Heart left ventricle (tissue), 16 donors: ENCODE results near the gene LRP1. TPM values are rescaled to one million over a fixed set of nuclear protein-coding genes. Genes with fewer than 3 reads are reported as not detected.

Experiments used
- ATAC-seq, 4 donors: fragments of 200-7000 bp; cut with Tn5 transposase; one replicate each; pipeline ENCODE4 v1.9.1; 2020 to 2022; ENCODE audit warnings: moderate library complexity in 4 of 4, mild to moderate bottlenecking in 3 of 4, moderate number of reproducible peaks in 1 of 4
- DNase-seq, 5 donors: peaks; one replicate each; pipeline ENCODE4 v3.0.0-alpha.2; 2020
- H3K27ac ChIP-seq, 12 donors: fragments of 200-600 bp; sonication (generic) in 4 of 12; one replicate each; pipeline versions ENCODE4 v1.5.0 to v1.8.0; 2016 to 2022; ENCODE audit warnings: mild to moderate bottlenecking in 2 of 12
- H3K27me3 ChIP-seq, 9 donors: fragments of 200-600 bp; sonication (generic) in 2 of 9; one replicate each; pipeline versions ENCODE4 v1.5.1 to v1.8.0; 2016 to 2022; ENCODE audit warnings: mild to moderate bottlenecking in 3 of 9
- H3K36me3 ChIP-seq, 9 donors: fragments of 200-600 bp; sonication (generic) in 2 of 9; one replicate each; pipeline versions ENCODE4 v1.5.0 to v1.8.0; 2018 to 2022; ENCODE audit warnings: mild to moderate bottlenecking in 2 of 9
- H3K4me1 ChIP-seq, 12 donors: fragments of 200-600 bp; sonication (generic) in 4 of 12; one replicate each; pipeline versions ENCODE4 v1.5.0 to v1.8.0; 2016 to 2022; ENCODE audit warnings: mild to moderate bottlenecking in 3 of 12
- H3K4me3 ChIP-seq, 12 donors: fragments of 200-600 bp; sonication (generic) in 4 of 12; one replicate each; pipeline versions ENCODE4 v1.5.0 to v1.8.0; 2017 to 2022; ENCODE audit warnings: mild to moderate bottlenecking in 9 of 12, moderate library complexity in 4 of 12
- H3K9me3 ChIP-seq, 12 donors: fragments of 200-600 bp; sonication (generic) in 4 of 12; one replicate each; pipeline versions ENCODE4 v1.5.0 to v1.8.0; 2016 to 2022; ENCODE audit warnings: mild to moderate bottlenecking in 1 of 12
- CTCF ChIP-seq, 12 donors: fragments of 200-600 bp; sonication (generic) in 4 of 12; IDR thresholded peaks; one replicate each; pipeline versions ENCODE4 v1.5.0 to v1.8.0; 2018 to 2022; ENCODE audit warnings: antibody characterized with exemption in 12 of 12, mild to moderate bottlenecking in 5 of 12
- POLR2A ChIP-seq, 2 donors: fragments of 450-650 bp; IDR thresholded peaks; one replicate each; pipeline ENCODE4 v1.6.1; 2017; ENCODE audit warnings: antibody characterized with exemption in 2 of 2, mild to moderate bottlenecking in 2 of 2, moderate library complexity in 2 of 2
- WGBS, 4 donors: extraction: QIAGEN DNeasy Blood & Tissue Kit in 2 of 4; methylation state at CpG; one replicate each; pipeline versions ENCODE4 v1.1.5 to v1.1.7; 2013 to 2018; 5-methylcytosine and 5-hydroxymethylcytosine counted together
- intact Hi-C, 10 donors: fragments of 100-400 bp; cut with DNase I; formaldehyde crosslinking; loops; one replicate each; pipeline versions ENCODE4 v1.11.1 to v1.14.2; 2022
- polyA plus RNA-seq, 2 donors: library from polyadenylated mRNA; stranded (reverse); fragments of 200-250 nt; gene quantifications; one replicate each; pipeline ENCODE4 v1.2.3, GENCODE V29; 2013
- total RNA-seq, 9 donors: library from RNA; depleted of rRNA in 2 of 9; stranded (reverse); fragments of >200 nt in 2 of 9; fragmentation: NEBNext Ultra II Directional in 3 of 9; extraction: Animal tissue kit (Norgen Biotek cat#: 25700) in 3 of 9; gene quantifications; one replicate each; pipeline versions ENCODE4 v1.1.0 to v1.2.4, GENCODE V29; 2016 to 2023
- donor health status: ischemic (EF 13 %, LVEDD 7.1; RV severe dilation, severe dysfunction).
- donor health status: healthy with polysubstance abuse.
- donor health status: DM: no; HTN: yes; CAD: no.
- donor health status: DM: no; HTN: no; CAD: no.
- donor health status: ischemic (EF 25% LVEDD 6.9; RV normal size, moderate dysfunction).
- donor health status: ischemic (EF 25% LVEDD 5.7; RV mildly dilated, moderate dysfunction).
- donor health status: healthy.
- donor health status: DM: yes; HTN: yes; CAD: no.
- donor health status: ischemic (EF 35%, LVEDD 5.7; RV mildly dilated, moderate dysfunction).
- donor health status: nonischemic (EF 11% LVEDD 7.7; RV severe dilation, severe dysfunction).
- donor health status: DM: yes; HTN: yes; CAD: no.
- donor health status: PGD.
- donor health status: ischemic (EF 29% LVEDD 5.4; RV normal size, mild dysfunction).
- donor health status: nonischemic (EF 23%, LVEDD 6.1; RV moderate dilation, normal function).

LRP1 gene
- total and polyA plus RNA-seq, 11 donors, result 23.0 to 316 (median 69.0) TPM

GRCh38 chr12:57092529-57092862 is 35.8 kb upstream of the LRP1 start:
- DNase-seq (peak in 1 of 5 donors; percentile 15), ATAC-seq (no peak)
- H3K27ac ChIP-seq, result peak overlapping the region in 3 of 12 donors; percentile 19 to 99 (median 77)
- H3K36me3 ChIP-seq, result peaks cover 0 to 64% (median 59%) of the 10 kb centered on the region in 9 donors
- no peak overlapping the region for H3K4me3 ChIP-seq
- TF ChIP-seq CTCF (IDR thresholded peaks at IDR 0.05) (no peak), POLR2A (IDR thresholded peaks at IDR 0.05) (no peak)
- intact Hi-C loops, result loop anchor here in 1 of 10 donors (2.0 kb wide), 1 partner anchor 14 kb away; no protein-coding TSS in a partner anchor
- peaks cover 0 to 64% (median 46%) of the 10 kb centered on the region in 12 donors for H3K4me1 ChIP-seq
- no peaks in the 10 kb centered on the region for H3K9me3 ChIP-seq
- no peaks in the 10 kb centered on the region for H3K27me3 ChIP-seq
- WGBS, 4 donors, result 75 to 83% (median 79%) methylated on average over 5 of the region's 5 CpGs

DNA sequence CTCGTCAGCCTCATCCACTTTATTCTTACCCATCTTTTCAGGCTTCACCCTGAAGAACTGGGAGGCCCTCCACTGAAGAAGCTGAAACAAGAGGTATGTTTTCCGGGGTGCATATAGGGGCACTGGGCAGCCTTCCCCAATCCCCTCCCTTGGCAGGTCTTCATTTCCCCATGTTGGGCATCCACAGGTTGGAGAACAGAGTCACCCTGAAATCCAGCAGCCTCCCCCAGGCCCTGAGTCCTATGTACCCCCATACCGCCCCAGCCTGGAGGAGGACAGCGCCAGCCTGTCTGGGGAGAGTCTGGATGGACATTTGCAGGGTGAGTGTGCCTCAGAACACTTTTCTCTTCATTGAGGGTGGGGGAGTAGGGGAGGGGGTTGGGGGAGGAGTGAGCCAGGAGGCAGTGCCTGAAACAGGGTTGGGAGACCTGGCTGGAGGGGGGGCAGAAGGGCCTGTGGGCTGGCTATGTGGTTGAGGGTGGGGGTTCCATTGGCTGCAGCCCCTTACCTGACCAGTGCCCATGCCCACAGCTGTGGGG is 35.3 kb upstream of the LRP1 start:
- H3K27me3 ChIP-seq, result no peaks in the 10 kb centered on the region
- no peak for TF ChIP-seq POLR2A (IDR thresholded peaks at IDR 0.05)
- TF ChIP-seq CTCF (IDR thresholded peaks at IDR 0.05), result no peak
- DNase-seq (peak in 1 of 5 donors; percentile 14), ATAC-seq (no peak)
- intact Hi-C loops, result loop anchor here in 1 of 10 donors (2.0 kb wide), 1 partner anchor 14 kb away; no protein-coding TSS in a partner anchor
- peak overlapping the region in 10 of 12 donors; percentile 19 to 99 (median 60) for H3K27ac ChIP-seq
- H3K4me3 ChIP-seq, result no peak overlapping the region
- H3K4me1 ChIP-seq, result peaks cover 0 to 59% (median 44%) of the 10 kb centered on the region in 12 donors
- H3K9me3 ChIP-seq, result no peaks in the 10 kb centered on the region
- 82 to 97% (median 91%) methylated on average over 2 to 4 of the region's 4 CpGs for WGBS, 4 donors
- peaks cover 0 to 68% (median 63%) of the 10 kb centered on the region in 9 donors for H3K36me3 ChIP-seq

DNA sequence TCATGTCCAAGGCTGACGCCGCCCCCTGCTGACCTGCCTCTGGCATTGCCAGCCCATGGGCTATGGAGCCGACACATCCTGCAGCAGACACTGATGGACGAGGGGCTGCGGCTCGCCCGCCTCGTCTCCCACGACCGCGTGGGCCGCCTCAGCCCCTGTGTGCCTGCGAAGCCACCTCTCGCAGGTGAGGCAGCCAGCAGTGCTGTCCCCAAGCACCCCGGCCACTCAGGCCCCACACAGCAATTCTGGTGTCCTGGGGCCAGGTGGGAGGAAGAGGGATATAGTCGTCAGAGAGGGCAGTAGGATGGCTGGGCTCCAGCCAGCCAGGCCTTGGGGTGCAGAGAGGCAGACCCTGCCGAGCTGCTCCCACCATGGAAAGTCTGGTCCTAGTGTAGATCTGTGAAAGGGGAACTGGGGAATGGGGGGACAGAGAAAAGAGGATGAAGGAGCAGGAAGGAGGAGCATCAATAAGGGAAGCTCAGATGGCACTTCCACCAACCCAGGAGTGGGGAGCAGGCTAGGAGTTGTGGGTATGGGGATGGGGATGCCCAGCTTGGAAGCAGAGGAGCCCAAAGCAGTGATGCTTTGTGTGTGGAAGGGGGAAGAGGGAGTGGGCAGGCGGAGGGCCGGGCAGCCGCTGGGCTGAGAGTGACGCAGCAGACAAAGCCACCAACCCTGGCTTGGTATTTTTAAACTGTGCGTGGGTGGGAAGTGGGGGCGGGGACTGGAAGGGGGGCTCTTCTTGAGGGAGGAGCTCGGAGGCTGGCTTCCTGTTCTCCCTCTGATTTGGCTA is 34.7 kb upstream of the LRP1 start:
- peak overlapping the region in 3 of 12 donors; percentile 14 to 26 (median 25) for H3K4me3 ChIP-seq
- H3K36me3 ChIP-seq, result peaks cover 0 to 75% (median 70%) of the 10 kb centered on the region in 9 donors
- peak overlapping the region in 11 of 12 donors; percentile 32 to 99 (median 68) for H3K27ac ChIP-seq
- WGBS, 4 donors, result 47 to 63% (median 53%) methylated on average over 13 to 24 of the region's 24 CpGs
- no peaks in the 10 kb centered on the region for H3K27me3 ChIP-seq
- H3K9me3 ChIP-seq, result no peaks in the 10 kb centered on the region
- intact Hi-C loops, result loop anchor here in 1 of 10 donors (2.0 kb wide), 1 partner anchor 13 kb away; no protein-coding TSS in a partner anchor
- peaks cover 0 to 54% (median 39%) of the 10 kb centered on the region in 12 donors for H3K4me1 ChIP-seq
- peak; percentile 78 to 85 (median 79) for DNase-seq
- peak in 11 of 12 donors; percentile 14 to 54 (median 44) for TF ChIP-seq CTCF (IDR thresholded peaks at IDR 0.05)
- no peak for TF ChIP-seq POLR2A (IDR thresholded peaks at IDR 0.05)
- peak in 3 of 4 donors; percentile 42 to 66 (median 52) for ATAC-seq
